Activated CD8-positive, alpha-beta memory T cell treated with anti-CD3 and anti-CD28 coated beads, Interleukin-2, amount 50 U/mL, for 1 hour (primary cell): ENCODE results near the gene KNDC1.

ENCODE experiments used
- DNase-seq: peaks from one replicate; pipeline ENCODE4 v3.0.0-alpha.2; 2020; ENCODE audit errors: extremely low read depth

Gene KNDC1

GRCh38 chr10:133177380-133178157 is 17.6 kb downstream of the KNDC1 start:
- no peak for DNase-seq

GRCh38 chr10:133178357-133179127 is 18.5 kb downstream of the KNDC1 start:
- DNase-seq: no peak

DNA sequence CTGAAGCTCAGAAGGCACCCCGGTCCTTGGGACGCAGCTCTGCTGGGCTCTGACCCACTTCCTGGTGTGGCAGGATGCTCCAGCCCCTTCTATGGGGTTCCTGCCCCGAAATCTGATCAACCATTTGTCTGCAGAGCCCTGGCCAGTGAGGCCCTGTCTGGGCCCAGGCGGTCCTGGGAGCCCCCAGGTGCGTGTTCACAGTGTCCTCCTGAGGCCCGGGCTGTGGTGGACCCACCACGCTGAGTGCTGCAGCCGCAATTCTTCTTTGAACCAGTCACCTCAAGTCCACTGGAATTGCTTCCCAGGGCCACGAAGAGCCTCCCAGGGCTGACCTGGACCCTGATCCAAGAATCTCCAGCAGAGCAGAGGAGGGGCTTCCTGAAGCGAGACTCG is 19.1 kb downstream of the KNDC1 start:
- no peak for DNase-seq

DNA sequence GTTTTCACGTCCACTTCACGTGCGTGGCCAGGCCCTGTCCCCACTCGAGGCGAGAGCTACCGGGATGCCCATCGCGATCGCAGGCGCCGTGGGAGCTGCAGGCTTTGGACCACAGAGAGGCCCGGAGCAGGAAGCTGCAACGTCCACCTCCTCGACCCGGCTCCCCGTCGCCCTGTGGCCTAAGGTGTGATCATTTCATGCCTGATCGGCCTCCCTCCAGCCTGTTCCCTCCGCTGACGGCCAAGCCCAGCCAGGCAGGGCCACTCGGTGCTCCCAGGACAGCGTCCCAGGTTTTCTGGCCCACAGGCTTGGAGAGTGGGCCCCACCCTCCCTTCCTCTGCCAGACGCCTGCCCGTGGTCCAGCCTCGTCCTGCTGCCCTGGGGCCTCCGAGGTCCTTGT is 19.6 kb downstream of the KNDC1 start:
- no peak for DNase-seq

- no peak for DNase-seq
These were observed 20.4 kb downstream of the KNDC1 start for GRCh38 chr10:133180192-133180964.

- no peak for DNase-seq
These were observed 21.1 kb downstream of the KNDC1 start for GRCh38 chr10:133180965-133181639.

DNA sequence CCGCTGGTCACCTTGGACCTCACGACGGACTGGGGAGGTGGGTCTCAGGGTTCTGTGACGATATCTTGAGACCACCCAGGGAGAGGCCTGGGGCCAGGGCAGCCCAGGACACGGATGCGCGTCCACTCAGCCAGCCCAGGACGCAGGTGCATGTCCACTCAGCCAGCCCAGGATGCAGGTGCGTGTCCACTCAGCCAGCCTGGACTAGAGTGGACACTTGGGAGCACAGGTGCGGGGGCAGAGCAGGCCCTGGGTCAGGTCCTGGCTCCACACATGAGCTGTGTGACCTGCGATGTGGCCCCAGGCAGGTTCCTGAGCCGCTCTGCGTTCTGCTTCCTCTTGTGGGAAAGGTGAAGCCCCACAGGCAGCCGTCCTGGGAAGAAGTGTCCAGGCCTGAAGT is 22.2 kb downstream of the KNDC1 start:
- no peak for DNase-seq

DNA sequence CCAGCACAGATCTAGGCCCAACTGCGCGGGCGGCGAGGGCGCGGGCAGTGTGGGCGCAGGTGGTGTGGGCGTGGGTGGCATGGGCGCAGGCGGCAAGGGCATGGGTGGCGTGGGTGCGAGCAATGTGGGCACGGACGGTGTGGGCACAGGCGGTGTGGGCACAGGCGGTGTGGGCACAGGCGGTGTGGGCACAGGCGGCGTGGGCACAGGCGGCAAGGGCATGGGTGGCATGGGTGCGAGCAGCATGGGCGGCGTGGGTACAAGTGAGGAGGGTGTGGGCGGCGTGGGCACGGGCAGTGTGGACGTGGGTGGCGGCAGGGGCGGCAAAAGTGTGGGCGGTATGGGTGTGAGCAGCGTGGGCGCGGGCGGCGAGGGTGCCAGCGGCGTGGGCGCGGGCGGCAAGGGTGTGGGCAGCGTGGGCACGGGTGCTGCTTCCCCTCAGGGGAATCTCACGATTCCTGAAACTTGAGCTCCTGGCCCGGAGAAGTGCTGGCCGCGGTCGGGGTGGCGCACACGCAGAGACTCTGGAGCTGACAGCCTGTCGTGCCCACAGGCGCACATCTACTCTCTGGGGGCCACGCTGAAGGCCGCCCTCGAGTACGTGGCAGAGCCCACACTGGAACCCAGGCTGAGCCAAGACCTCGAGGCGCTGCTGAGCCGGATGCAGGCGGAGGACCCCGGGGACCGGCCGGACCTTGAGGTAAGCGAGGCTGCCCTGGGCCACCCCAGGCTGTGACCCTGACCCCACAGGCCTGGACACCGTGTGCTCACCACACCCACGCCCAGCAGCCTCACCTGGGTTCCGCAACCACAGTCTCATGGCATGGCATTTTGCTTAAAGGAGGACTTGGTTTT is 23.0 kb downstream of the KNDC1 start:
- no peak for DNase-seq

GRCh38 chr10:133183646-133184378 is 23.8 kb downstream of the KNDC1 start:
- DNase-seq: no peak

- no peak for DNase-seq
These were observed 24.7 kb downstream of the KNDC1 start for GRCh38 chr10:133184591-133185244.

DNA sequence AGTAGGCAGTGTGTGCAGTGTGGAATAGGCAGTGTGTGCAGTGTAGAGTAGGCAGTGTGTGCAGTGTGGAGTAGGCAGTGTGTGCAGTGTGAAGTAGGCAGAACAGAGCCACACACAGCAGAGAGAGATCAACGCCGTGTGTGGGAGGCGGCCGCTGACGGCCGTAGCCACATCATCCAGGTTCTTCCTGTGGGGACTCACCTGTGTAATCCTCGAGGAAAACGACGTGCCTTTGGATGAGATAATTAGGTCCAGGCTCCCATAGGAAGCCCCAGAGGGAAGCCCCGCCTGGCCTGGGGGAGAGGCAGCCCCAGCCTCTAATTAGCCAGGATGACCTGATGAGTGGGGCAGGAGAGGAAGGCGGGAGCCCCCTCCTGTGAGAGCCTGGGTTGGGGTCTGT is 25.4 kb downstream of the KNDC1 start:
- no peak for DNase-seq

- no peak for DNase-seq
These were observed 25.9 kb downstream of the KNDC1 start for GRCh38 chr10:133185916-133186315.

- DNase-seq: no peak
These were observed 26.5 kb downstream of the KNDC1 start for GRCh38 chr10:133186416-133187090.

DNA sequence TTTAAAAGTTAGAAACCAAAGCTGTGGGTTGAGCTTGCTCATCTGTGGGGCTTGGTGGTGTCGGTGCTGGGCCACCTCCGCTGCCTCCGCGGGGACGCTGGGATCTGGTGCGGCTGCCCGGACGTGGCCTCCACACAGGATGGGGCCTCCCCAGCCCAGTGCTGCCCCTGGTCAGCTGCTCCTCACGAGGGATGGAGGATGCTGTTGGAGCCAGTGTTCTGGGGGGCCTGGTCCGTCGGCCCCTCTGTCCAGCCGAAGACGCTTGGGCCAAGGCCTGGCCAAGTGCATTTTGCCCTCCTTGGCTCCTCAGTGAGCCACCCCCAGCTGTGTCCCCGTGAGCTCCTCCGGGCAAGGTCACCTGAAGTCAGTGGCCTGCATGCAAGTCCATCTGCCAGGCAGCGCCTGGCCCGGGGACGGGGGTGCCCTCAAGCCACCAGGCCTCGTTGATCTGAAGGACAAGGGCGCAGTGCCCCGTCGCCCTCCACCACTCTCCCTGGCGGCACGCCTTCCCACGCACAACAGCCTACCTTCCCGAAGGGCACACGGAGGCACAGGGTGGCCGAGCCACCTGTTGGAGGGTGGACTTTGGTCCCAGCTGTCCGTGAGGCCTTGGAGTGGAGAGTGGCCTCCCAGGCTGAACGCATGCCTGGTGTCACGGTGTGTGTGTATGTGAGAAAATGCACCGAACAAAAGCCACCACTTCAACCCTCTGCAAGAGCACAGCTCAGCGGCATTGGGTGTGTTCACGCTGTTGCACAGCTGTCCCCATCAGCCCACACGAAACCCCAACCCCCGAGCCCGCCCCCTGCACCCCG is 27.3 kb downstream of the KNDC1 start:
- no peak for DNase-seq

GRCh38 chr10:133187906-133188681 is 28.1 kb downstream of the KNDC1 start:
- DNase-seq: no peak

DNA sequence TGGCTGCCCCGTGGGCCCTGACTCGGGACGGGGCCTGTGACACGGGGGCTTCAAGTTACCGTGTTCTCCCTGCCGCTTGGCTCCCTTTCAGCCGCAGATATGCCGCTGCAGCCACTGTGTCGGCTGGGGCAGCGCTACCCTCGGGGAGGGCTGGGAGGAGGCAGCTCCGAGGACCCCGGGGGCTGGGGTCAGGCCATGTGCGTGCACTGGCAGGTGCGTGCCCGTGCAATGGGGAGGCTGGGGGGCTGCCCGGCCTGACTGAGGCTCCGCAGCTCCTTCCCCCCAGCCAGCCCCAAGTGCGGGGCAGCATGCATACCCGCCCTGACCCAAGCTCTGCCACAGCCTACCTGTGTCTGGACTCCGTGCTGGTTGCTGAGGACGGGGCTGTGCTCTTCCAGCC is 29.2 kb downstream of the KNDC1 start:
- no peak for DNase-seq

- no peak for DNase-seq
These were observed 29.7 kb downstream of the KNDC1 start for GRCh38 chr10:133189726-133190125.

- DNase-seq: no peak
These were observed 30.2 kb downstream of the KNDC1 start for GRCh38 chr10:133190225-133190624.
